NCI-H748 (cell line): ENCODE results near the gene RBM27.
A peak's percentile ranks its signal among the peaks of the same experiment; 100 is the strongest.
"Not testable (repeated sequence)": the region's sequence is repeated elsewhere in the genome, so short reads cannot be mapped to it uniquely, and the experiment has no call there.

ENCODE experiments used
- DNase-seq: peaks from one replicate; lab custom pipeline; 2025; ENCODE audit not compliant: unreplicated experiment; lab: John Stamatoyannopoulos, UW

The RBM27 gene

DNA sequence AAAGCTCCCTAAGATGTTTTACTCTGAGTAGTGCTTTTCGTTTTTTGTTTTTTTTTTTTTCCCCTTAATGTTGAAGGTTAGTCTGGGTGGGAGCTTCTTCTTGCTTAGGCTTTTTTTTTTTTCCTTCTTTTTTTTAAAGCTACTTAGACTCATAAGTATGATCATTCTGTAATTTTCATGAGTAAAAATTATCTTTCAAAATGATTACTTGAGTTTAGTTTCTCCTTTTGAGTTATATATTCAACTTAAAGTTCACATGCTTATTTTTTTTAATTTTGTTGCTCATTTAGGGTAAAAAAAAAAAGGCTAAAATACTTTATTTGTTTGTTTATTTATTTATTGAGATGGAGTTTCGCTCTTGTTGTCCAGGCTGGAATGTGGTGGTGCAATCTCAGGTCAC, 2.9 kb downstream of the RBM27 start:
- no peak for DNase-seq

GRCh38 chr5:146208916-146209522, 5.6 kb downstream of the RBM27 start:
- DNase-seq: no peak

DNA sequence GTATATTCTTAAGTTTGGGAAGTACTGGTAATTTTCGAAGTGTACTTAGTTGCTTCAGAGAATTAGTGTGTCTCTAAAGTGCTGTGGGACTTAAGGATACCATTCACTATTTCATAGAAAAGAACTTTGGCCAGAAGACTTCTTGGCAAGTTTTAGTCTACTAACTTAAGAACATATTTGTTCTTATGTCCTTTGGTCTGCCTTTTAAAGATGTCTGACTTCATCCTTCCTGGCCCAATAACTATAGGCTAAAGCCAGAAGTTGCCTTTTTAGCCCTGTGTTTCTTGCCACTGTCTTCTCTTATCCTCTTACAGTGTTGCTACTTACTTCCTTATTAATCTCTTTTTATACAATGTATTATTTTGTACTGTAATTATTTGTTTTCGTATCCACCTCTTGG, 6.3 kb downstream of the RBM27 start:
- no peak for DNase-seq

DNA sequence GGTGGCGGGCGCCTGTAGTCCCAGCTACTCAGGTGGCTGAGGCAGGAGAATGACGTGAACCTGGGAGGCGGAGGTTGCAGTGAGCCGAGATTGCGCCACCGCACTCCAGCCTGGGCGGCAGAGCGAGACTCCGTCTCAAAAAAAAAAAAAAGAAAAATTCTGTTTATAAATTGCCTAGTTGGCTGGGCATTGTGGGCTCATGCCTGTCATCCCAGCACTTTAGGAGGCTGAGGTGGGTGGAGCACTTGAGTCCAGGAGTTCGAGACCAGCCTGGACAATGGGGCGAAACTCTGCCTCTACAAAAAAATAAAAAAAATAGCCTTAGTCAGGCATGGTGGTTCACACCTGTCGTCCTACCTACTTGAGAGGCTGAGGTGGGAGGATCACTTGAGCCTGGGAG, 7.4 kb downstream of the RBM27 start:
- DNase-seq: not testable (repeated sequence)

DNA sequence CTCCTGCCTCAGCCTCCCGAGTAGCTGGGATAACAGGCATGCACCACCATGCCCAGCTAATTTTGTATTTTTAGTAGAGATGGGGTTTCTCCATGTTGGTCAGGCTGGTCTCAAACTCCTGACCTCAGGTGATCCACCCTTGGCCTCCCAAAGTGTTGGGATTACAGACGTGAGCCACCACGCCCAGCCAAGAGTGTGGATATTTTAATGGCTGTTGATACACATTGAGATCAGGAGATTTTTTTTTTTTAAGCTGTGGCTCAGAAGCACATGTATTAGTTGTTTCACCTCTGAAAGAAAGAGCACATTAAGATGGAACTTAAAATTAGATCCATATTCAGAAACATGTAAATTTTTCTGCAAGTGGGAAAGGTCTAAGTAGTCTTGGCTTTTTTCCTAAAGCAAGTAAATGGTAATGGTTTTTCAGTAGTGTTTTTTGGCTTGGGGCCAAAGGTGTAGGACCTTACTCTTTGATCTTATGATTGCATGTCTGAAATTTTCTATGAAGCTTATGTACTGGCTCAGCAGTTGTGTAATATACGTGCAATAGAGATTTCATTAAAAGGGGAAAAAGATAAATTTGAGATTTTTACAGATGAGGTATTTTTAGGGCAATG, 9.9 kb downstream of the RBM27 start:
- DNase-seq: peak; percentile 32

GRCh38 chr5:146214881-146215280, 11.5 kb downstream of the RBM27 start:
- DNase-seq: not testable (repeated sequence)

DNA sequence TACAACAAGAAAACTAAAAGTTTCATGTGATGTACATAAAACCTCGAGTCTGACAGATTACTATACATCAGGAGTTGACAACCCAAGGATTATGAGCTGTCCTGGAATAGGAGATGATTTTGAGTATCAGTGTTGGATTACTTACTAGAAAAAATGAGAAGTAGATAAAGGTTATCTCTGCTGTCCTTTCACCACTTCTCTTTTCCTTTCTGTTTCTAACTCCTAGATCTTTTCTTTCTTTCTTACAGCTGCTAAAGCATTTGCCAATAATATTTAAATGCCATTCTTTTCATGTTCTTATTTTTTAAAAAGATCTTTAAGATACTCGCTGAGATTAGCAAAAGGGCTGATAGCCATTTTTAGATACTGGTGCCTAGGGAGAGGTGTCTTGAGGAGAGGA, 14.8 kb downstream of the RBM27 start:
- DNase-seq: no peak

DNA sequence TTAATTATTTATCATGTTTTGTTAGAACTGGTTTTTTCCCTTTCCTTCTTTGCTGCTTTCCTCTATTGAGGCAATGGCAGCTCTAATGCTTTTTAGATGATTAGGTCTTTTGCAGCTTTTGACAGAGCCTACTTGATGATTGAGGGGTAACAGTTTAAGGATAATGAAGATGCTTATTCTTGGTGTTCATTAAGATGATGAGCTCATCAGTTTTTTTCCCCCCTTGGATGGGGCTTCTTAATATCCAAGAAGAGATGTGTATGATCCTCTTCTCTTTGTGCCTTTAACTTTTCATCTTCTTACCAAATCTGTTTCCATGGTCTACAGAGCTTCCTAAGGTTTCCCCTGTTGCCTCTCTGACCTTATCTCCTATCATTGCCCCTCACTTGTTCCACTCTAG, 15.8 kb downstream of the RBM27 start:
- DNase-seq: no peak

DNA sequence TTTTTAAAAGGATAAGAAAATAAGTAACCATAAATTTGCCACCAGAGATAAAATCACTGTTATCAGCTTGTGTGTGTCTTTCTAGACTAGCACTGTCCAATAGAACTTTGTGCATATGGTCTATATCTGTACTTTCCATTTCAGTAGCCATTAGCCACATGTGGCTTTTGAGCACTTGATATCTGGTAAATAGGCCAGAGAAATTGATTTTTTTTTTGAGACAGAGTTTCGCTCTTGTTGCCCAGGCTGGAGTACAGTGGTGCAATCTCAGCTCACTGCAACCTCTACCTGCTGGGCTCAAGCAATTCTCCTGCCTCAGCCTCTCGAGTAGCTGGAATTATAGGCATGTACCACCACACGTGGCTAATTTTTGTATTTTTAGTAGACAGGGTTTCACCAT, 17.8 kb downstream of the RBM27 start:
- DNase-seq: no peak

DNA sequence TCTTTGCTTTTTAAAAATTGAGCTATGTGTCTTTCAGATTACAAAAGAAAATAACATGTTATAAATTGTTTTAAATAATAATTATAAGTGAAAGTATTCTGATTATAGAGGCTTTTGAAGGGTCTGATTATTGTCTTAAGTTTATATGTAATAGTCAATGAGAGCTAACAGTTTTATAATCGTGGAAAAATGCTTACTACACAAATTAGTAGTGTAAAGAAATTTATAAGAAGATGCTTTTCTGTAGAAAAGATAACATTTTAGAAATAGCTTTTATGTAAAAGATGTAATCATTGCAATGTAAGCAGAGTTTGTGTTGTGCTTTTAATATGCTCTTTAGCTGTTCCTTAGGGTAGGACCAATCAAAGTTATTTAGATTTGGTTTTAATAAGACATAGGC, 18.6 kb downstream of the RBM27 start:
- DNase-seq: no peak

DNA sequence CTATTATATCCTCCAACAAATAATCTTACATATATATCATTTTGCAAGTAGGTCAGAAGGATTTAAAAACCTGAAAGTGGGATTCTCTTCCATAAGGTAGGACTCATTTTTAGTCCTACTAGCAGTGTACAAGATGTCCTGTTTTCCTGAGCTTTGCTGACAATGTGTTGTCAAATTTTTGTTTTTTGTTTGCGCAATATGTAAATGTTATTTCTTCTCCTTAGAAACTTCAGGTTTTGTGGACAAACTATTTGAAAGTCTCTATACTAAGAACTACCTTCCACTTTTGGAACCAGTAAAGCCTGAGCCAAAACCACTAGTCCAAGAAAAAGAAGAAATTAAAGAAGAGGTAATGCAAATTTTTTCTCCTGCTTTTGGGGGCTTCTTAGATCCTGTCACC, 19.8 kb downstream of the RBM27 start:
- no peak for DNase-seq

GRCh38 chr5:146229222-146229621, 25.8 kb downstream of the RBM27 start:
- no peak for DNase-seq

DNA sequence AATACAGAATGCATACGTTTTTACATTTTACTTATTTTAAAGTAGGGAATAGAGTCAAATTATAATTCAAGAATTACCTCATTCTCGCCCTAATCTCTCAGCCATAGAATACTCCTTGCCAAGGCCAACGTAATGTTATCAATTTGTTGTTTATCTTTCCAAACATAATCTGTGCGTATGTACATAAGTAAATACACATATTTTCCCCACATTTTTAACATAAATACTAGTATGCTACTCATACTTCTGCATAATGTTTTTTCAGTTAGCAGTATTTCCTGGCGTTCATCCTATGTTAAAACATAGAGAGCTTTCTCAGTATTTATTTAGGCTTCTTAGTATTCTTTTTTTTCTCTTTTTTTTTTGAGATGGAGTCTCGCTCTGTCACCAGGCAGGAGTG, 28.8 kb downstream of the RBM27 start:
- DNase-seq: no peak

GRCh38 chr5:146233441-146233840, 30.0 kb downstream of the RBM27 start:
- no peak for DNase-seq

DNA sequence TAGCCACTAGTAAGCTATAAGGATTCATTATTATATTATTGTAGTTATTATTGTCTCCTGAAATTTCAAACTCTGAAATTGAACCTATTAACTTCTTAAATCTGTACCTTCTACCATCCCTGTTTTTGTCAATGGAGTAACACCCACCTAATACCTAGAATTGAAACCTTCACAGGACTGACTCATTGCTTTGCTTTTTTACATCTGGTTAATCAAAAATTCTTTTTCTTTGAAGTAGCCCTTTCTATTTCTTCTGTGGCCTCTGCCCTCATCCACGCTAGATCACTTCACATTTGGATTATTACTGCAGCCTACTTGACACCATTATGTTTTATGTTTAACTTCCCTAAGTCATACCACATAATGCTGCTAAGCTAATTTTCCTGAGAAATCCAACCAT, 35.6 kb downstream of the RBM27 start:
- no peak for DNase-seq

DNA sequence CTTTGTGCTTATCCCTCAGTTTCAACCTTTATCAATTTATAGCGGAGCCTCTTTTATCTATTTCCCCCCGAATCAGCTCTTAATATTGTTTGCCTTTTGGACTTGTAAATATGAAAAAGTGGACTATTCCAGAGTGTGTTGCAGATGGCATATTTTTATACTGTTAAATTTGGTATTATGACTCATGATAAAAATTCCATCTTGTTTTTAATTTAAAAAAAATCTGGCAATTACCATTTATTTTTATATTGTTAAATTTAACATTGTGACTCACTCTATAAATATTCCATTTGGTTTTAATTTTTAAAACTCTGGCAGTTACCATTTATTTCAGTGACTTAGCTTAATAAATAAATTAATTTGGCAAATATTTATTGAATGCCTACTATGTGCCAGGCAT, 37.5 kb downstream of the RBM27 start:
- no peak for DNase-seq

DNA sequence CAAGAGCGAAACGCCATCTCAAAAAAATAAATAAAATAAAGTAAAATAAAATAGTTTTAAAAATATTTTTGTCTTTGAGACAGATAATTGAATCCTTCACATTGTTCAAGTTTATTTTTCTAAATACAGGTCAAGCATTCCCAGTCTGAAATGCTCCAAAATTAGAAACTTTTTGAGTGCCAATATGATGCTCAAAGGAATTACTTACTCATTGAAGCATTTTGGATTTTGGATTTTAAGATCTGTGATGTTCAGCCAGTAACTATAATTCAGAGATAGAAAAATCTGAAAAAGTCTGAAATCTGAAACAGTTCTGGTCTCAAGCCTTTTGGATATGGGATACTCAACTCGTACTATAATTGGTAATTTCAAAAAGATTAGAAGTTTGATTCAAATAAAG, 39.8 kb downstream of the RBM27 start:
- DNase-seq: no peak

GRCh38 chr5:146248561-146248960, 45.2 kb downstream of the RBM27 start:
- DNase-seq: no peak

DNA sequence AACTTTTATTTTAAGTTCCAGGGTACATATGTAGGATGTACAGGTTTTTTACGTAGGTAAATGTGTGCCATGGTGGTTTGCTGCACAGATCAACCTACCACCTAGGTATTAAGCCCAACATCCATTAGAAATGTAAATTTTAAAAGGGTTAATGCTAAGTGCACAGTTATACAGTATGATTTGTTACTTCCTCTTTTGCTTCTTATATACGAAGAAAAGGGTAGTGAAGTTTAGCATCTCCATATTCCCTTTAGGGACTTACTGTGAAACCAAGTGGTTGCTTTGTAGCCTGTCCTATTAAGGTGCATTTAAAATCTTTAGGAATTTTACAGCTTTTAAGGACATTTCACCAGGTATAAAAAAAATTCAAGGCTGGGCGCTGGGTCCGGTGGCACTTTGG, 46.4 kb downstream of the RBM27 start:
- no peak for DNase-seq
